ENCODE data around the gene STPG3. TPM values are rescaled to one million over a fixed set of nuclear protein-coding genes. Genes with fewer than 3 reads are reported as not detected.

The STPG3 gene
- total and polyA plus RNA-seq, 2 experiments from 2014 or later = not detected

DNA sequence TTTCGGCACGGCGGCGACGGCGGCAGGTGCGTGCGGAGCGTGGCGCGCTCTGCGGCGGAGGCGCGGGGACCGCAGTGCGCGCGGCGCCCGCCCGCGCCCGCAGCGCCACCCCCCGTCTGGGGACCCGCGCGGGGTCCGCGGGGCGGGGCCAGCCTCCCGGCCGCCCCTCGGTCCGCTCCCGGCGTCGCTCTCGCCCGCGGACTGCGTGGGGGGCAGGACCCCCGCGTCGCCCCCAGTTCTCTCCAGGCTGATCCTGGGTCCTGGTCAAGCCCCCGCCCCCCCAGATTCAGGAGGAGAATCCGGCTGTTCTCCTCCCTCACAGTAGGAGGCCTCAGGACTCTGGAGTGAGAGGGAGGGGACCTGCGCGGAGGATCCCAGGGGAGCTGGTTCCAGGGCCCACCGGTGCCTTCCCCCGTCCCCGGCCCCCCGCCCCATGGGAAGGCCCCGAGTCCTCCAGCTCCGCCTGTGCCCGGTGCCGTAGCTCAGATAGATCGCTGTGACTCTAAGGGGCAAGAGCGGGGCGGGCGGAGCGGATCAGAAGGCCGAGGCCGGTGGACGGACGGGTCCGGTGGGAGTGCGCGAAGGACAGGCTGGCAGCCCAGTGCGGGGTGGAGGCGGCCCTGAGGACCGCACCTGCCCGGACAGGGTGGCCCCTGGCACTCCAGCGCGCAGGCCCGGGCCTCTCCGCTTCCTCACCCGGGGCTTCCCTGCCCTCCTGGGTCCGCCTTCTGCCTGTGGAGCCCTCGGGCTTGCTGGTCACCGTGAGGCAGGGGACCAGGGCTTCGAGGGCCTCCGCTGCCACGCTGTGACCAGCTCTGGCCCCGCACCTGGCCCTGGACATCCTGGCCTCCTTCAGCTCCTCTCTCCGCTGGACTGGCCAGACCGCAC lies 28.7 kb upstream of the STPG3 start, which contains the start of gene RNF208:
TSS of gene RNF208 (minus strand) at position 51 of the 888 bp plus-strand sequence. CDS start 1,028 bp downstream, outside the sequence.
- Histone ChIP-seq H3K27ac (ENCODE audit: low read depth) (no peak within 1 kb of the TSS), H3K36me3 (ENCODE audit: insufficient read depth) (no peaks in the 10 kb centered on the region), H3K79me2 (replicated peaks; ENCODE audit: insufficient read depth) (no peaks in the 10 kb centered on the region), H3F3A (replicated peaks; ENCODE audit: low read depth) (0 out of 2 replicates have a peak, but pooled peaks cover 9% of the 10 kb centered on the region), H3K9me2 (ENCODE audit: insufficient read depth) (no peaks in the 10 kb centered on the region), H3K4me3 (peak within 1 kb of the TSS; percentile 94), H3K4me2 (peak within 1 kb of the TSS; percentile 85), H2AFZ (no peak within 1 kb of the TSS; the same call in 1 of the 2 replicates), H3K4me1 (ENCODE audit: insufficient read depth) (peaks cover 3% of the 10 kb centered on the region; the same call in 1 of the 2 replicates), H4K20me1 (replicated peaks; ENCODE audit: insufficient read depth) (no peaks in the 10 kb centered on the region), H3K27me3 (ENCODE audit: insufficient read depth) (peaks cover 9% of the 10 kb centered on the region; the same call in 1 of the 2 replicates)
- peak; percentile 6 for ATAC-seq
- Mint-ChIP-seq H3K27ac (no peak within 1 kb of the TSS), H3K4me1 (peaks cover 2% of the 10 kb centered on the region; the same call in 2 of the 3 replicates), H3K9me3 (no peaks in the 10 kb centered on the region), H3K27me3 (ENCODE audit: insufficient read depth, low read depth, poor library complexity) (peaks cover under 1% of the 10 kb centered on the region), H3K36me3 (ENCODE audit: low read depth) (no peaks in the 10 kb centered on the region), H3K4me3 (peak within 1 kb of the TSS; percentile 70)
- TF ChIP-seq EZH2 (IDR thresholded peaks at IDR 0.05; ENCODE audit: low read depth, unreplicated experiment) = no peak
- TF ChIP-seq, protein P1, sequence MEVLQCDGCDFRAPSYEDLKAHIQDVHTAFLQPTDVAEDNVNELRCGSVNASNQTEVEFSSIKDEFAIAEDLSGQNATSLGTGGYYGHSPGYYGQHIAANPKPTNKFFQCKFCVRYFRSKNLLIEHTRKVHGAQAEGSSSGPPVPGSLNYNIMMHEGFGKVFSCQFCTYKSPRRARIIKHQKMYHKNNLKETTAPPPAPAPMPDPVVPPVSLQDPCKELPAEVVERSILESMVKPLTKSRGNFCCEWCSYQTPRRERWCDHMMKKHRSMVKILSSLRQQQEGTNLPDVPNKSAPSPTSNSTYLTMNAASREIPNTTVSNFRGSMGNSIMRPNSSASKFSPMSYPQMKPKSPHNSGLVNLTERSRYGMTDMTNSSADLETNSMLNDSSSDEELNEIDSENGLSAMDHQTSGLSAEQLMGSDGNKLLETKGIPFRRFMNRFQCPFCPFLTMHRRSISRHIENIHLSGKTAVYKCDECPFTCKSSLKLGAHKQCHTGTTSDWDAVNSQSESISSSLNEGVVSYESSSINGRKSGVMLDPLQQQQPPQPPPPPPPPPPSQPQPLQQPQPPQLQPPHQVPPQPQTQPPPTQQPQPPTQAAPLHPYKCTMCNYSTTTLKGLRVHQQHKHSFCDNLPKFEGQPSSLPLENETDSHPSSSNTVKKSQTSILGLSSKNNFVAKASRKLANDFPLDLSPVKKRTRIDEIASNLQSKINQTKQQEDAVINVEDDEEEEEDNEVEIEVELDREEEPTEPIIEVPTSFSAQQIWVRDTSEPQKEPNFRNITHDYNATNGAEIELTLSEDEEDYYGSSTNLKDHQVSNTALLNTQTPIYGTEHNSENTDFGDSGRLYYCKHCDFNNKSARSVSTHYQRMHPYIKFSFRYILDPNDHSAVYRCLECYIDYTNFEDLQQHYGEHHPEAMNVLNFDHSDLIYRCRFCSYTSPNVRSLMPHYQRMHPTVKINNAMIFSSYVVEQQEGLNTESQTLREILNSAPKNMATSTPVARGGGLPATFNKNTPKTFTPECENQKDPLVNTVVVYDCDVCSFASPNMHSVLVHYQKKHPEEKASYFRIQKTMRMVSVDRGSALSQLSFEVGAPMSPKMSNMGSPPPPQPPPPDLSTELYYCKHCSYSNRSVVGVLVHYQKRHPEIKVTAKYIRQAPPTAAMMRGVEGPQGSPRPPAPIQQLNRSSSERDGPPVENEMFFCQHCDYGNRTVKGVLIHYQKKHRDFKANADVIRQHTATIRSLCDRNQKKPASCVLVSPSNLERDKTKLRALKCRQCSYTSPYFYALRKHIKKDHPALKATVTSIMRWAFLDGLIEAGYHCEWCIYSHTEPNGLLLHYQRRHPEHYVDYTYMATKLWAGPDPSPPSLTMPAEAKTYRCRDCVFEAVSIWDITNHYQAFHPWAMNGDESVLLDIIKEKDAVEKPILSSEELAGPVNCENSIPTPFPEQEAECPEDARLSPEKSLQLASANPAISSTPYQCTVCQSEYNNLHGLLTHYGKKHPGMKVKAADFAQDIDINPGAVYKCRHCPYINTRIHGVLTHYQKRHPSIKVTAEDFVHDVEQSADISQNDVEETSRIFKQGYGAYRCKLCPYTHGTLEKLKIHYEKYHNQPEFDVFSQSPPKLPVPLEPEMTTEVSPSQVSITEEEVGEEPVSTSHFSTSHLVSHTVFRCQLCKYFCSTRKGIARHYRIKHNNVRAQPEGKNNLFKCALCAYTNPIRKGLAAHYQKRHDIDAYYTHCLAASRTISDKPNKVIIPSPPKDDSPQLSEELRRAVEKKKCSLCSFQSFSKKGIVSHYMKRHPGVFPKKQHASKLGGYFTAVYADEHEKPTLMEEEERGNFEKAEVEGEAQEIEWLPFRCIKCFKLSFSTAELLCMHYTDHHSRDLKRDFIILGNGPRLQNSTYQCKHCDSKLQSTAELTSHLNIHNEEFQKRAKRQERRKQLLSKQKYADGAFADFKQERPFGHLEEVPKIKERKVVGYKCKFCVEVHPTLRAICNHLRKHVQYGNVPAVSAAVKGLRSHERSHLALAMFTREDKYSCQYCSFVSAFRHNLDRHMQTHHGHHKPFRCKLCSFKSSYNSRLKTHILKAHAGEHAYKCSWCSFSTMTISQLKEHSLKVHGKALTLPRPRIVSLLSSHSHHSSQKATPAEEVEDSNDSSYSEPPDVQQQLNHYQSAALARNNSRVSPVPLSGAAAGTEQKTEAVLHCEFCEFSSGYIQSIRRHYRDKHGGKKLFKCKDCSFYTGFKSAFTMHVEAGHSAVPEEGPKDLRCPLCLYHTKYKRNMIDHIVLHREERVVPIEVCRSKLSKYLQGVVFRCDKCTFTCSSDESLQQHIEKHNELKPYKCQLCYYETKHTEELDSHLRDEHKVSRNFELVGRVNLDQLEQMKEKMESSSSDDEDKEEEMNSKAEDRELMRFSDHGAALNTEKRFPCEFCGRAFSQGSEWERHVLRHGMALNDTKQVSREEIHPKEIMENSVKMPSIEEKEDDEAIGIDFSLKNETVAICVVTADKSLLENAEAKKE (CRISPR knock-in tag; IDR thresholded peaks at IDR 0.05) = no peak
- no peak; the same call in 1 of the 2 replicates for TF ChIP-seq POLR2AphosphoS5 (IDR thresholded peaks at IDR 0.05; ENCODE audit: low read depth)
- TF ChIP-seq, protein P2, sequence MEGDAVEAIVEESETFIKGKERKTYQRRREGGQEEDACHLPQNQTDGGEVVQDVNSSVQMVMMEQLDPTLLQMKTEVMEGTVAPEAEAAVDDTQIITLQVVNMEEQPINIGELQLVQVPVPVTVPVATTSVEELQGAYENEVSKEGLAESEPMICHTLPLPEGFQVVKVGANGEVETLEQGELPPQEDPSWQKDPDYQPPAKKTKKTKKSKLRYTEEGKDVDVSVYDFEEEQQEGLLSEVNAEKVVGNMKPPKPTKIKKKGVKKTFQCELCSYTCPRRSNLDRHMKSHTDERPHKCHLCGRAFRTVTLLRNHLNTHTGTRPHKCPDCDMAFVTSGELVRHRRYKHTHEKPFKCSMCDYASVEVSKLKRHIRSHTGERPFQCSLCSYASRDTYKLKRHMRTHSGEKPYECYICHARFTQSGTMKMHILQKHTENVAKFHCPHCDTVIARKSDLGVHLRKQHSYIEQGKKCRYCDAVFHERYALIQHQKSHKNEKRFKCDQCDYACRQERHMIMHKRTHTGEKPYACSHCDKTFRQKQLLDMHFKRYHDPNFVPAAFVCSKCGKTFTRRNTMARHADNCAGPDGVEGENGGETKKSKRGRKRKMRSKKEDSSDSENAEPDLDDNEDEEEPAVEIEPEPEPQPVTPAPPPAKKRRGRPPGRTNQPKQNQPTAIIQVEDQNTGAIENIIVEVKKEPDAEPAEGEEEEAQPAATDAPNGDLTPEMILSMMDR (conservative IDR thresholded peaks at IDR 0.05; ENCODE audit: low read depth in 2 of 2) = no peak
- no peak for TF ChIP-seq NANOG (IDR thresholded peaks at IDR 0.05; ENCODE audit: borderline replicate concordance)
- TF ChIP-seq ZNF114 (CRISPR knock-in tag; IDR thresholded peaks at IDR 0.05) = no peak
- no peak for TF ChIP-seq JUNB (IDR thresholded peaks at IDR 0.05; ENCODE audit: unreplicated experiment)
- TF ChIP-seq, protein P3, sequence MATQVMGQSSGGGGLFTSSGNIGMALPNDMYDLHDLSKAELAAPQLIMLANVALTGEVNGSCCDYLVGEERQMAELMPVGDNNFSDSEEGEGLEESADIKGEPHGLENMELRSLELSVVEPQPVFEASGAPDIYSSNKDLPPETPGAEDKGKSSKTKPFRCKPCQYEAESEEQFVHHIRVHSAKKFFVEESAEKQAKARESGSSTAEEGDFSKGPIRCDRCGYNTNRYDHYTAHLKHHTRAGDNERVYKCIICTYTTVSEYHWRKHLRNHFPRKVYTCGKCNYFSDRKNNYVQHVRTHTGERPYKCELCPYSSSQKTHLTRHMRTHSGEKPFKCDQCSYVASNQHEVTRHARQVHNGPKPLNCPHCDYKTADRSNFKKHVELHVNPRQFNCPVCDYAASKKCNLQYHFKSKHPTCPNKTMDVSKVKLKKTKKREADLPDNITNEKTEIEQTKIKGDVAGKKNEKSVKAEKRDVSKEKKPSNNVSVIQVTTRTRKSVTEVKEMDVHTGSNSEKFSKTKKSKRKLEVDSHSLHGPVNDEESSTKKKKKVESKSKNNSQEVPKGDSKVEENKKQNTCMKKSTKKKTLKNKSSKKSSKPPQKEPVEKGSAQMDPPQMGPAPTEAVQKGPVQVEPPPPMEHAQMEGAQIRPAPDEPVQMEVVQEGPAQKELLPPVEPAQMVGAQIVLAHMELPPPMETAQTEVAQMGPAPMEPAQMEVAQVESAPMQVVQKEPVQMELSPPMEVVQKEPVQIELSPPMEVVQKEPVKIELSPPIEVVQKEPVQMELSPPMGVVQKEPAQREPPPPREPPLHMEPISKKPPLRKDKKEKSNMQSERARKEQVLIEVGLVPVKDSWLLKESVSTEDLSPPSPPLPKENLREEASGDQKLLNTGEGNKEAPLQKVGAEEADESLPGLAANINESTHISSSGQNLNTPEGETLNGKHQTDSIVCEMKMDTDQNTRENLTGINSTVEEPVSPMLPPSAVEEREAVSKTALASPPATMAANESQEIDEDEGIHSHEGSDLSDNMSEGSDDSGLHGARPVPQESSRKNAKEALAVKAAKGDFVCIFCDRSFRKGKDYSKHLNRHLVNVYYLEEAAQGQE (IDR thresholded peaks at IDR 0.05; ENCODE audit: unreplicated experiment) = no peak
- no peak for TF ChIP-seq STAT1 (IDR thresholded peaks at IDR 0.05; ENCODE audit: unreplicated experiment)
- TF ChIP-seq ZNF331 (CRISPR knock-in tag; IDR thresholded peaks at IDR 0.05; ENCODE audit: low read depth) = no peak
- no peak for TF ChIP-seq CREB1 (CRISPR knock-in tag; IDR thresholded peaks at IDR 0.05; ENCODE audit: low read depth)
- no peak for TF ChIP-seq EZH2phosphoT487 (IDR thresholded peaks at IDR 0.05; ENCODE audit: unreplicated experiment)
- TF ChIP-seq, protein P4, sequence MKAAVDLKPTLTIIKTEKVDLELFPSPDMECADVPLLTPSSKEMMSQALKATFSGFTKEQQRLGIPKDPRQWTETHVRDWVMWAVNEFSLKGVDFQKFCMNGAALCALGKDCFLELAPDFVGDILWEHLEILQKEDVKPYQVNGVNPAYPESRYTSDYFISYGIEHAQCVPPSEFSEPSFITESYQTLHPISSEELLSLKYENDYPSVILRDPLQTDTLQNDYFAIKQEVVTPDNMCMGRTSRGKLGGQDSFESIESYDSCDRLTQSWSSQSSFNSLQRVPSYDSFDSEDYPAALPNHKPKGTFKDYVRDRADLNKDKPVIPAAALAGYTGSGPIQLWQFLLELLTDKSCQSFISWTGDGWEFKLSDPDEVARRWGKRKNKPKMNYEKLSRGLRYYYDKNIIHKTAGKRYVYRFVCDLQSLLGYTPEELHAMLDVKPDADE (IDR thresholded peaks at IDR 0.05) = no peak
- peak; percentile 50 for DNase-seq (ENCODE audit: low spot score)

Data from GM23338 (cell line).